IPS-NIHi11 (cell line): ENCODE results near the gene CLSTN2.

Experiments
- DNase-seq: peaks from one replicate; pipeline ENCODE4 v3.0.0; 2012; ENCODE audit warnings: mixed read lengths, low spot score

Gene CLSTN2

DNA sequence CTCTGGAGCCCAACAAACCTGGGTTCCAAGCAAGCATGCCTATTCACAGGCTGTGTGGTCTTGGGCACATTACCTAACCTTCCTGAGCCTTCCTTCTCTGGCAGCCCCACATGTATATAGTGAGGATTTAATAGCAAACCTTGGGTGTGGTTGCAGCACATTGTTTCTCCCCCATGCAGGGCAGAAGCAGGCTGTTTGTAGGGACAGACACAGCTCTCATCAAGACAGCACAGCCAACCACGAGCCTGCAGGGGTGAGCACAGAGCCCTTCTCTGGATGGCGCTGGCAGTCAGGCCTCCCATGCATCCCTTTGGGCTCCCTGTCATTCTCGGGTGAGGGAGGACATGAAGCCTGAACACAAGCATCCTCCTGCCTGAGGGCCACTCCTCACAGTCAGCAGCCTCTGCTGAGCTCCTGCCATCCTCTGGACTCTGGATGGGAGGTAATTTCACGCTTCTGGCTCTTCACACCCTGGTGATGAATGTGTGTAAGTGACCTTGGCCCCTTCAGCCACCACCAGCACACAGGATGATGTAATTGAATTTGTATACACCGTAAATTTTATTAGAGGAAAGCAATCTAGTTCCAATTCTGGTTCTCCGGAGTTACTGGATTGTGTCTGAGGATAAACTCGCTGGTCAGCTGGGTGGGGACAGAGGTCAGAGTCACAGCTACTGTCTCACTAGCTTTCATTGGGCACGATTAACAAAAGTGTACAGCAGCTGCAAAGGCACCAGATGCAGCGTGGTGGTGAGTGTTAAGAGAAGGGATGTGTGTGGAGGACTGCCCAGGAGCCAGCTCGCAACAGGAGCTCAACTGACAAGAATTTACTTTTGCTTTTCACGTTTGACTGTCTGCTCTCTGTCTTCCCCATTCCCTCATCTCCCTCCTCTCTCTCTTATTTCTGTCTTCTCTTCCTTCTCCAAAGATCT lies 118.1 kb downstream of the CLSTN2 start:
- no peak for DNase-seq

DNA sequence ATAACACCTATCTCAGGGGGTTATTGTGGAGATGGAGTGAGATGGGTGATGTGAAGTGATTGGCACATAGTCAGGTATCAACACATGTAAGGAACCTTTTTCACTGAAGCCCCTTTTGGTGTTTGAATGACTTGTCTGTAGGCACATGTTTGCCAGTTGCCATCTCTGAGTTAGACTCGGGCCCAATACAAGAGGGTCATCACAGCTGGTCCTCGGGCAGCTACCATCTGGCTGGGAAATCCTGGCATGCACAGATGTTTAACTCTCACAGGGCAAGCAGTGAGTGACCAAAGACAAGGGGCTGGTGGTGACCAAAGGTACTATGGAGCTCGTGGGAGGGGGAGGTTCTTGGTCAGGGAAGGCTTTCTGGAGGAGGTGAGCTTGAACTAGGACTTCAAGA lies 118.8 kb downstream of the CLSTN2 start:
- no peak for DNase-seq

DNA sequence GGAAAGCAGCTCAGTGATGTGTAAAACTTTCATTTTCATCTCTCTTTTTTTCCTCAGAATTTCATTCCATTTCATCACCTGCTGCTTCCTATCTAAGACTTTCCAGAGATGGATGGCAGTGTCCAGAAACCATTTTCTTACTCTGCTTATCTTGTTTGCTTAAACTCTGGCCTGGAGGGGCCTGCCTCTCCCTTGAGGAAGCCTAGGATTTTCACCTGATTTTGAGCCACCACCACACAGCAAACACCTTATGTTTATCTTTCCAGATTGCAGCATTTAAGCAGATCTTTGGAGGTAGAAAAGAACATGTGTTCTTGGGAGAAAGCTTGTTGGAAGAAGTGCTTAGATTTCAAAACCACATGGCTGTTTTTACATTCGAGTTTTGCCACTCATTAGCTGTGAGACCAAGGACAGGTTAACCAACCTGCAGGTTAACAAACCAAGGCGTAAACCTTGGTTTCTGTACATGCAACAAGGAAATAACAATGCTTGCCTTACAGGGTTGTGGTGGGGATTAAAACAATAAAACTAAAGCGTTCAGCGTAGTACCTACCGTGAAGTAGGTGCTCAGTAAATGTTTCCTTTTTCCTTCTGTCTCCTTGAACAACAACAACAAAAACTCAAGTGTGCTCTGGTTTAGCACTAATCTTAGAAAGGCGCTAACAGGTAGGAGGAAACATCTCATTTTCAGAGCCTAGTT lies 120.3 kb downstream of the CLSTN2 start:
- DNase-seq = no peak

DNA sequence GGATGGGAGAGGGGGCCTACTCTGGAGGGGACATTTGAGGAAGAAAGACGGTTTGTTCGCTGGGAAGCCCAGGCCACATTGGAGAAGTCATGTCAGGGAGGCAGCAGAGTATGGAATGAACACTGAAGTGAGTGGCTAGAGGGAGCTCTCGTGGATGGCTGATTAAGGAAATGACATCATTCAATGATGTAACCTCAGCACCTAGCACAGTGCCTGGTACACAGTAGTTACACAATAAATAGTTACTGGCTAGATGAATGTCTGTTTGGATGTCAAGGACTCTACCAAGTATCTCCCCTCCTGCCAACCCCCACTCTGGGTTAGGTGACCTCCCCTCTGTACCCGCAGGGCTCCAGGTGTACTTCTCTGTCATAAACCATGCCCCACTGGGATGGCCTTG lies 121.1 kb downstream of the CLSTN2 start:
- no peak for DNase-seq

DNA sequence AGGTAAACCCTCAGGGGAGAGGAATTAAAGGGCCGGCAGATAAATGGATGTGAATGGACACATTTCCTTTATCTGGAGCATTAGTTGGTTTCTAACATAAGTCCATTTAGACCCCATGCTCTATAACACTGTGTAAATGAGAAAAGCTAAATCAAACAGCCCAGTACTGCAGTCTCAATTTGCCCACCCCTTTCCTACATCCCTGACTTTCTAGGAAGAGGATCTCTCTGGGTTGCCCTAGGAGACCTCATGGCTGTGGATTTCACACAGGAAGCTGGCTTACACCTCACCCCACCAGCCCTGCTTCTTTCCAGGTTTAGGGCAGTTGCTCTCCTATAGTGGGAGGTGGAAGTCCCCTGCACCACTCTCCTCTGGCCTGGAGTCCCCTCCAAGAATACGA lies 126.2 kb downstream of the CLSTN2 start:
- no peak for DNase-seq

DNA sequence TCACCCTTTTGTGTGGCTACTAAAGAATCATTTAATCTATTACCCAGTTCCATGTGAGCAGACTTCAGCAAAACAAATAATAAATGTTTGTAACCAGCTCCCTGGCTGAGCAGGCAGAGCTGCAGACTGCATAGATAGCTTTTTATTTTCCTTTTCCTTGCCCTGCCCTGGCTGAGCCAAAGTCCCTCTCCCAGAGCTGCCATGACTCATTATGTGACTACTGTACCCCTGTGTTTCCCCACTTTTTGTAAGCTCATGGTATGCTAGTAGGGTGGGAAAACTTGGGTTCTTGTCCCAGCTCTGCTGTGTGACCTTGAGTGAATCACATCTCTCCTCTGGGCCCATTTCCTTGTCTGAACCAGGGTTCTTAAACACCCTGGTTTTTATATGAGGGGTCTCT lies 127.5 kb downstream of the CLSTN2 start:
- no peak for DNase-seq

DNA sequence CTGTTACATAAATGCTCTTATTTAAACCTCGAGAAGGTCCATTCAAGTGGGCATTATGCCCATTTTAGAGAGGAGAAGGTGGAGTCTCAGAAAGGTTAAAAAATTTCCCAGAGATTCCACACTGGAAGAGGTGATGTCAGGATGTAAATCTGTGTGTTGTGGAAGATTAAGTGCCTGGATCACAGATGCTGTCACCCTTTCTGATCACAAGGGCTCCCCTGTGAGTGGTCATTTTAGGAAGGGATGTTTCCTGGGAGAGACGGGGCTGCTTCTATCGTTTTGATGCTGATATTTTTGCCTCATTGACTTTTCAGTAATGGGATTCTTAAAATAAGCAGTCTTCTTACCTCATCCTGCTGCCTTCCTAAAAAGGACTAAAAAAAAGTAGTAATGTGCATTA lies 132.5 kb downstream of the CLSTN2 start:
- DNase-seq = no peak

- DNase-seq = no peak
Measured at GRCh38 chr3:140068494-140069017, 133.6 kb downstream of the CLSTN2 start.

DNA sequence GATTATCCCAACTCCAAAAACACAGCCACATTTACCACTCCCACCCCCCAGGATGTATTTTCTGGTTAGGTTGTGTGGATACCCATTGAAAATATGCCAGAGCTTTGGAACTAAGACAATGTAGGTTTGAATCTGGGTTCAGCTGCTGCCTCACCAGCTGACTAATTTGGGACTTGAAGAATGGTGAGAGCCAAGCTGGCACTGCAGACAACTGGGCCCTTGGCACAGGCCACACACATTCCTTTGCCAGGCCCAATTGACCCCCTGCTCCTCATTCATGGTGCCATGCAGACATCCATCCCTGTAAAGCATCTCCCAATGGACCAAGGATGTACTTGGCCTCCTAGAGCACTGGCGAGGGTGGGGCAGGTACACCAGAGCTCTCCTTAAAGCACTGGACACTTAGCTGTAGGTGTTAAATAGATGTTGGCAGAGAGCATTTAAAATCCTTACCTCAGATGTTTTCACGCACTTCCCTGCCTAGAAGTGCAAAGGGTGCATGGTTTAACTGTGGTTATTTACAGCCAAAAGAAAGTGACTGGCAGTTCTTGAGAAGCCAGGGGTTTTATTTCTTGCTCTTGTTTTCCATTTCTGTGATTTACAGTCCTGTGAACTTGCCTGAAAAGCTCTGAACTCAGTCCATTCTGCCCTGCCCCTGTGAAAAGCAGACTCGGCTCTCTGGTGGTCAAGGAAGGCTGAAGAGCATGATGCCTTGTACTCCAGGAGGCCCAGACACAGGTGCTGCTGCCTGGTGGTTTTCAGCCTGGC lies 138.5 kb downstream of the CLSTN2 start:
- no peak for DNase-seq

- DNase-seq = no peak
Measured at GRCh38 chr3:140076552-140076951, 141.6 kb downstream of the CLSTN2 start.

- no peak for DNase-seq
Measured at GRCh38 chr3:140077406-140077805, 142.4 kb downstream of the CLSTN2 start.

- DNase-seq = no peak
Measured at GRCh38 chr3:140078343-140078742, 143.4 kb downstream of the CLSTN2 start.

- no peak for DNase-seq
Measured at GRCh38 chr3:140078940-140079339, 144.0 kb downstream of the CLSTN2 start.

- DNase-seq = no peak
Measured at GRCh38 chr3:140081887-140082286, 146.9 kb downstream of the CLSTN2 start.

DNA sequence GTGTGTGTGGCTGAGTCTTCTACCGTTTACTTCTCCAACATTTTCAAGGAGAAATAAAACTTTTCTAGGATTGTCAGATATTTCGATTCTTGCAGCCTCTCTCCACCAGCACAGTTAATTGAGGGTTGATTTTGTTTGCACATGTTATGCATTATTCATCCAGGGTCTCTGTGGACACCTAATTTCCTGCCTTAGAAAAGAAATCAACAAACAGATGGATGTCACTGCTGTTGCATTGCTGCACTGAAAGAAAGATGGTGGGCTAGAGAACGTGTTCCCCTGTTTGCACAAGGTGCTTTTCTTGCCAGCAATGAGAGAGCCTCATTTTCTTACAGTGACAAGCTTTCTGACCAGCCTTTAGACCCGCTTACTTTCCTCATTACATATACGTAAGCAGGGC lies 150.0 kb downstream of the CLSTN2 start:
- no peak for DNase-seq

GRCh38 chr3:140086642-140087041 lies 151.7 kb downstream of the CLSTN2 start:
- DNase-seq = no peak

- no peak for DNase-seq
Measured at GRCh38 chr3:140088058-140088457, 153.1 kb downstream of the CLSTN2 start.

DNA sequence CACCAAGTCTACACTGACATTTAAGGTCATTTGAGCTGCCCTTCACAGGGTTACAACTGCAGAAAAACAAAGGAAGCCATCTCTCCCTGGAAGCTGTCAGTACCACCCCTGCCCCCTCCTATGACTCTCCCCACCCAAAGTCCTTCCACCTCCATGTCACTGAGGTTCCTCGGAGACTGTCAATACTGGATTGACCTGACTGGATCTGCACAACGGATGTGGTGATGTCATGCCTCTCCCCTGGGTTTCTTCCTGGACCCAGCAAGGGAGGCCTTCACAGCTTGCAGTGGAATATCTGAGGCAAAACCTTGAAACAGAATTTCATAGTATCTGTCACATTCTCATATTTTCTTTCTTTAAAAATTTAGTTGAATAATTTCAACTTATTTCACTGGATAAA lies 153.5 kb downstream of the CLSTN2 start:
- DNase-seq = no peak

DNA sequence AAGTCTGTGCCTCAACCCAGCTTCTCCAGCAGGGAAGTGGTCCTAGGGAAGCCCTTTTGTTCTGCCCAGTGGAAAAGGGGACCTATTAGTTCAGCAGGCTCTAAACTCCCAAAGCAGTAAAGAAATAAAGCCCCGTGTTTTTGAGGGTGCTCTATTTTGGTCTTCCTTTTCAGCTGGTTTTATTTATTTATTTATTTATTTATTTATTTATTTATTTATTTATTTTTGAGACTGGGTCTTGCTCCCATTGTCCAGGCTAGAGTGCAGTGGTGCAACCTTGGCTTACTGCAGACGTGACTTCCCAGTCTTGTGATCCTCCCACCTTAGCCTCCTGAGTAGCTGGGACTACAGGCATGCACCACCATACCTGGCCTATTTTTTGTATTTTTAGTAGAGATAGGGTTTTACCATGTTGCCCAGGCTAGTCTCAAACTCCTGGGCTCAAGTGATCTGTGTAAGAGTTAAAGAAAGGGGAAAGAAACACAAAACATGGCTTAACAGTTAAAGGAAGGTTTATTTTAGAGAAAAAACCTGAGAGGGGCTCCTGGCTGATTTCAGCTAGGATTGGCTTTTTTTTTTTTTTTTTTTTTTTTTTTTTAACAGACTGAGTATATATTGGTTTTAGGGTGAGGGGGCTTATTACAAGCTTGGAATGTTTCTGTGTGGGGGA lies 154.6 kb downstream of the CLSTN2 start:
- DNase-seq = no peak

- DNase-seq = no peak
Measured at GRCh38 chr3:140091143-140091542, 156.2 kb downstream of the CLSTN2 start.

DNA sequence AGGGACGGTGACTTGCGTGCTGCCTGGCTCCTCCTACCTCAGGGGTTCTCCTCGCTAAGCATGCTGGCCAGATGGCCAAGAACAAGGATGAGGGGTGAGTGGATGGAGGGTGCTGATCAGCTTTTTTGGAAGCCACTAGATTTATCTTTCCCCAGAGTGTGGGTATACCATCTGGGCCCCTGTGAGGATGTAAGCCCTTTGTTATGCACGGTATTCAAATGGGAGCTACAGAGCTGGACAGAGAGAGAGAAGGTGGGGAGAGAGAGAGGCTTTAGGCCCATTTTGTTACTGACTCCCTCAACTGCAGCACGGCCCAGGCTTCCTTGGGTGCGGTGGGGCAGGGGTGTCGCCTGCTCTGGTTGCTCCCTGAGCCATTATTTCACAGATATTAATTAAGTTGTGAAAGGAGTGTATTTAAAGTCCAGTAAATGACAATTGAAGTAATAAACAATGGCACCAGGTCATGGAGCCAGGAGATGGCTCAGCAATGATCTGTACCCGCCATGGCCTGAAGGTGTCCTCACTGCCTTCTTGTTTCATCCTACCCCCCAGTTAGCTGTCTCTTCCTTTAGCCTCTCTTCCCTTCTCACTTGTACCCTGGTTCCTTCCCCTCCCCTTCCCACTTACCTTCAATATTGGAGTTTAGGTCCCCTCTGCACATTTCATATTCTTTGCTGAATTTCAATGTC lies 158.0 kb downstream of the CLSTN2 start:
- DNase-seq = peak; percentile 39
